Measurements from ENCODE around the gene HOXD4.

Gene HOXD4

GRCh38 chr2:176142281-176142680 is 9.1 kb upstream of the HOXD4 start:
- DNase-seq: no peak

- no peak for DNase-seq
Observed at GRCh38 chr2:176145085-176145969, 6.0 kb upstream of the HOXD4 start.

- no peak for DNase-seq
Observed at GRCh38 chr2:176146101-176146500, 5.2 kb upstream of the HOXD4 start.

GRCh38 chr2:176146645-176147044 is 4.7 kb upstream of the HOXD4 start:
- no peak for DNase-seq

- DNase-seq: no peak
Observed at GRCh38 chr2:176147210-176147799, 4.0 kb upstream of the HOXD4 start.

GRCh38 chr2:176147800-176148496 is 3.4 kb upstream of the HOXD4 start:
- DNase-seq: no peak

- no peak for DNase-seq
Observed at GRCh38 chr2:176148751-176149421, 2.5 kb upstream of the HOXD4 start.

GRCh38 chr2:176149481-176149938 is 1.8 kb upstream of the HOXD4 start:
- no peak for DNase-seq

GRCh38 chr2:176149939-176150583 is 1.3 kb upstream of the HOXD4 start:
- DNase-seq: no peak

GRCh38 chr2:176150584-176151441 is 537 bp upstream of the HOXD4 start:
- DNase-seq: no peak

GRCh38 chr2:176152350-176153181 is 1.2 kb downstream of the HOXD4 start:
- DNase-seq: no peak

- no peak for DNase-seq
Observed at GRCh38 chr2:176154576-176155252, 3.4 kb downstream of the HOXD4 start.

- DNase-seq: no peak
Observed at GRCh38 chr2:176155356-176156044, 4.2 kb downstream of the HOXD4 start.

- DNase-seq: no peak
Observed at GRCh38 chr2:176156301-176156806, 5.0 kb downstream of the HOXD4 start.

GRCh38 chr2:176156807-176157498 is 5.6 kb downstream of the HOXD4 start, which contains the start of gene HOXD3:
Gene HOXD3 (plus strand): TSS chr2:176157307. CDS start chr2:176169115, 11,808 bp downstream.
- no peak for DNase-seq

- DNase-seq: no peak
Observed at GRCh38 chr2:176157499-176158185, 6.3 kb downstream of the HOXD4 start.

- DNase-seq: no peak
Observed at GRCh38 chr2:176158186-176158591, 6.8 kb downstream of the HOXD4 start.

Measured in hematopoietic multipotent progenitor cell treated with erythropoietin and hydrocortisone succinate and interleukin-3 and kit ligand, for 8 days (in vitro differentiated cells).